ENCODE measurements around the gene SDR39U1. TPM values are rescaled to one million over a fixed set of nuclear protein-coding genes. Genes with fewer than 3 reads are reported as not detected.

Gene SDR39U1
- total and polyA plus RNA-seq, 10 of the 15 experiments (the other 5 are each of a cell fraction or from before 2014, with no cell fraction given), result 14.0 to 89.3 (median 42.2) TPM

DNA sequence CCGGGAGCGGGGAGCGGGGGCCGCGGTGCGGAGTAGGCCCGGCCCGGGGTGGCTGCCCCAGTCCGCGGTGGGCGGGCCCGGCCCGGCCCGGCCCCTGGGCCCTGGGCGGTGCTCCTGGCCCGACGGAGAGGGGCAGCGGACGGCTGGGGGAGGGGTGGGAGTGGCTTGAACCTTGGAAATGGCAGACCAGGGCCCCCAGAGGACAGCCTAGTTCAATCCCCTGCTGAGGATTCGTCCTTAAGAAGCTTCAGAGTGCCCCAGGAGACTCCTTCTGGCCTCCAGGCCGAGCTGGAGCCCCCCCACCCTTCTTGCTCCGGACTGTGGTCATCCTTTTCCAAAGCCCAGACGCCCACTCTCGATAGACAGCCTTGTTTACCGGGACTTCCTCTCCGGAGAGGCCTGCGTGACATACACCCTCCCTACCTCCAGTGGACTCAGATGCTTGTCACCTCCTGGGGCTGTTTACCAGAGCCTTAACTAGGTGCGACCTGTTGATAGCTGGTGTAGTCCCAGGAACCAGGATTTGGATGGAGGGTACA is 12.4 kb downstream of the SDR39U1 start (continued):
- TF ChIP-seq, protein P1, sequence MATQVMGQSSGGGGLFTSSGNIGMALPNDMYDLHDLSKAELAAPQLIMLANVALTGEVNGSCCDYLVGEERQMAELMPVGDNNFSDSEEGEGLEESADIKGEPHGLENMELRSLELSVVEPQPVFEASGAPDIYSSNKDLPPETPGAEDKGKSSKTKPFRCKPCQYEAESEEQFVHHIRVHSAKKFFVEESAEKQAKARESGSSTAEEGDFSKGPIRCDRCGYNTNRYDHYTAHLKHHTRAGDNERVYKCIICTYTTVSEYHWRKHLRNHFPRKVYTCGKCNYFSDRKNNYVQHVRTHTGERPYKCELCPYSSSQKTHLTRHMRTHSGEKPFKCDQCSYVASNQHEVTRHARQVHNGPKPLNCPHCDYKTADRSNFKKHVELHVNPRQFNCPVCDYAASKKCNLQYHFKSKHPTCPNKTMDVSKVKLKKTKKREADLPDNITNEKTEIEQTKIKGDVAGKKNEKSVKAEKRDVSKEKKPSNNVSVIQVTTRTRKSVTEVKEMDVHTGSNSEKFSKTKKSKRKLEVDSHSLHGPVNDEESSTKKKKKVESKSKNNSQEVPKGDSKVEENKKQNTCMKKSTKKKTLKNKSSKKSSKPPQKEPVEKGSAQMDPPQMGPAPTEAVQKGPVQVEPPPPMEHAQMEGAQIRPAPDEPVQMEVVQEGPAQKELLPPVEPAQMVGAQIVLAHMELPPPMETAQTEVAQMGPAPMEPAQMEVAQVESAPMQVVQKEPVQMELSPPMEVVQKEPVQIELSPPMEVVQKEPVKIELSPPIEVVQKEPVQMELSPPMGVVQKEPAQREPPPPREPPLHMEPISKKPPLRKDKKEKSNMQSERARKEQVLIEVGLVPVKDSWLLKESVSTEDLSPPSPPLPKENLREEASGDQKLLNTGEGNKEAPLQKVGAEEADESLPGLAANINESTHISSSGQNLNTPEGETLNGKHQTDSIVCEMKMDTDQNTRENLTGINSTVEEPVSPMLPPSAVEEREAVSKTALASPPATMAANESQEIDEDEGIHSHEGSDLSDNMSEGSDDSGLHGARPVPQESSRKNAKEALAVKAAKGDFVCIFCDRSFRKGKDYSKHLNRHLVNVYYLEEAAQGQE (IDR thresholded peaks at IDR 0.05; ENCODE audit: low read depth, low read length), result no peak
- TF ChIP-seq MEF2A (IDR thresholded peaks at IDR 0.05; ENCODE audit: insufficient read depth, low read depth, low read length), result no peak
- TF ChIP-seq CBX3 (IDR thresholded peaks at IDR 0.05; ENCODE audit: borderline replicate concordance, low read depth), result no peak
- no peak for TF ChIP-seq YBX1 (IDR thresholded peaks at IDR 0.05)
- peak; percentile 53; the same call in 1 of the 2 replicates for TF ChIP-seq SPI1 (IDR thresholded peaks at IDR 0.05; ENCODE audit: borderline replicate concordance, insufficient read depth, low read depth, low read length)
- no peak for TF ChIP-seq SUZ12 (IDR thresholded peaks at IDR 0.05; ENCODE audit: unreplicated experiment)
- no peak for TF ChIP-seq MTA3 (IDR thresholded peaks at IDR 0.05; ENCODE audit: borderline replicate concordance, low read length)
- TF ChIP-seq PAX5 (IDR thresholded peaks at IDR 0.05; ENCODE audit: borderline replicate concordance, low read depth, low read length), result 0 out of 2 replicates have a peak, but pooled peaks have one; percentile 7
- TF ChIP-seq IKZF2 (IDR thresholded peaks at IDR 0.05), result no peak; a peak in 1 of 4 replicates
- peak; percentile 1; the same call in 1 of the 2 replicates for TF ChIP-seq TCF3 (IDR thresholded peaks at IDR 0.05; ENCODE audit: borderline replicate concordance, insufficient read depth, low read depth, low read length)
- no peak for TF ChIP-seq CREB1 (IDR thresholded peaks at IDR 0.05; ENCODE audit: low read depth)
- no peak; the same call in 1 of the 2 replicates for TF ChIP-seq CREM (IDR thresholded peaks at IDR 0.05; ENCODE audit: low read depth)
- no peak for TF ChIP-seq SREBF1 (IDR thresholded peaks at IDR 0.05; ENCODE audit: low read length)
- TF ChIP-seq, protein P2, sequence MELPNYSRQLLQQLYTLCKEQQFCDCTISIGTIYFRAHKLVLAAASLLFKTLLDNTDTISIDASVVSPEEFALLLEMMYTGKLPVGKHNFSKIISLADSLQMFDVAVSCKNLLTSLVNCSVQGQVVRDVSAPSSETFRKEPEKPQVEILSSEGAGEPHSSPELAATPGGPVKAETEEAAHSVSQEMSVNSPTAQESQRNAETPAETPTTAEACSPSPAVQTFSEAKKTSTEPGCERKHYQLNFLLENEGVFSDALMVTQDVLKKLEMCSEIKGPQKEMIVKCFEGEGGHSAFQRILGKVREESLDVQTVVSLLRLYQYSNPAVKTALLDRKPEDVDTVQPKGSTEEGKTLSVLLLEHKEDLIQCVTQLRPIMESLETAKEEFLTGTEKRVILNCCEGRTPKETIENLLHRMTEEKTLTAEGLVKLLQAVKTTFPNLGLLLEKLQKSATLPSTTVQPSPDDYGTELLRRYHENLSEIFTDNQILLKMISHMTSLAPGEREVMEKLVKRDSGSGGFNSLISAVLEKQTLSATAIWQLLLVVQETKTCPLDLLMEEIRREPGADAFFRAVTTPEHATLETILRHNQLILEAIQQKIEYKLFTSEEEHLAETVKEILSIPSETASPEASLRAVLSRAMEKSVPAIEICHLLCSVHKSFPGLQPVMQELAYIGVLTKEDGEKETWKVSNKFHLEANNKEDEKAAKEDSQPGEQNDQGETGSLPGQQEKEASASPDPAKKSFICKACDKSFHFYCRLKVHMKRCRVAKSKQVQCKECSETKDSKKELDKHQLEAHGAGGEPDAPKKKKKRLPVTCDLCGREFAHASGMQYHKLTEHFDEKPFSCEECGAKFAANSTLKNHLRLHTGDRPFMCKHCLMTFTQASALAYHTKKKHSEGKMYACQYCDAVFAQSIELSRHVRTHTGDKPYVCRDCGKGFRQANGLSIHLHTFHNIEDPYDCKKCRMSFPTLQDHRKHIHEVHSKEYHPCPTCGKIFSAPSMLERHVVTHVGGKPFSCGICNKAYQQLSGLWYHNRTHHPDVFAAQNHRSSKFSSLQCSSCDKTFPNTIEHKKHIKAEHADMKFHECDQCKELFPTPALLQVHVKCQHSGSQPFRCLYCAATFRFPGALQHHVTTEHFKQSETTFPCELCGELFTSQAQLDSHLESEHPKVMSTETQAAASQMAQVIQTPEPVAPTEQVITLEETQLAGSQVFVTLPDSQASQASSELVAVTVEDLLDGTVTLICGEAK (IDR thresholded peaks at IDR 0.05; ENCODE audit: borderline replicate concordance), result no peak
- TF ChIP-seq, protein P3, sequence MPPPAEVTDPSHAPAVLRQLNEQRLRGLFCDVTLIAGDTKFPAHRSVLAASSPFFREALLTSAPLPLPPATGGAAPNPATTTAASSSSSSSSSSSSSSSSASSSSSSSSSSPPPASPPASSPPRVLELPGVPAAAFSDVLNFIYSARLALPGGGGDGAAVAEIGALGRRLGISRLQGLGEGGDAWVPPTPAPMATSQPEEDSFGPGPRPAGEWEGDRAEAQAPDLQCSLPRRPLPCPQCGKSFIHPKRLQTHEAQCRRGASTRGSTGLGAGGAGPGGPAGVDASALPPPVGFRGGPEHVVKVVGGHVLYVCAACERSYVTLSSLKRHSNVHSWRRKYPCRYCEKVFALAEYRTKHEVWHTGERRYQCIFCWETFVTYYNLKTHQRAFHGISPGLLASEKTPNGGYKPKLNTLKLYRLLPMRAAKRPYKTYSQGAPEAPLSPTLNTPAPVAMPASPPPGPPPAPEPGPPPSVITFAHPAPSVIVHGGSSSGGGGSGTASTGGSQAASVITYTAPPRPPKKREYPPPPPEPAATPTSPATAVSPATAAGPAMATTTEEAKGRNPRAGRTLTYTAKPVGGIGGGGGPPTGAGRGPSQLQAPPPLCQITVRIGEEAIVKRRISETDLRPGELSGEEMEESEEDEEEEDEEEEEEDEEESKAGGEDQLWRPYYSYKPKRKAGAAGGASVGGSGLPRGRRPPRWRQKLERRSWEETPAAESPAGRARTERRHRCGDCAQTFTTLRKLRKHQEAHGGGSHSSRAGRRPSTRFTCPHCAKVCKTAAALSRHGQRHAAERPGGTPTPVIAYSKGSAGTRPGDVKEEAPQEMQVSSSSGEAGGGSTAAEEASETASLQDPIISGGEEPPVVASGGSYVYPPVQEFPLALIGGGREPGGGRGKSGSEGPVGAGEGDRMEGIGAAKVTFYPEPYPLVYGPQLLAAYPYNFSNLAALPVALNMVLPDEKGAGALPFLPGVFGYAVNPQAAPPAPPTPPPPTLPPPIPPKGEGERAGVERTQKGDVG (CRISPR knock-in tag; IDR thresholded peaks at IDR 0.05), result no peak
- TF ChIP-seq SUPT20H (IDR thresholded peaks at IDR 0.05; ENCODE audit: borderline replicate concordance, control insufficient read depth, low read depth, low read length), result no peak
